GM23338 (cell line): Measurements from ENCODE around the gene HSF4. TPM values are rescaled to one million over a fixed set of nuclear protein-coding genes. Genes with fewer than 3 reads are reported as not detected.
A peak's percentile ranks its signal among the peaks of the same experiment; 100 is the strongest.

ENCODE experiments used
- ATAC-seq: fragments of 200-7000 bp; cut with Tn5 transposase; 3 replicates; pipeline ENCODE4 v1.9.1; 2020
- DNase-seq: peaks from one replicate; pipeline ENCODE4 v3.0.0-alpha.2; 2015; ENCODE audit warnings: low spot score
- H2AFZ ChIP-seq: fragments of 200-600 bp; sonication (generic); 2 replicates; pipeline ENCODE4 v1.8.0; 2016; ENCODE audit warnings: antibody characterized with exemption, mild to moderate bottlenecking, moderate library complexity
- H3F3A ChIP-seq: fragments of 200-600 bp; sonication (generic); replicated peaks from 2 replicates; pipeline ENCODE4 v1.8.0; 2017; ENCODE audit warnings: antibody characterized with exemption, mixed run types, low read depth
- H3K27ac ChIP-seq: fragments of 200-600 bp; sonication (generic); 2 replicates; pipeline ENCODE4 v1.6.1; 2016; ENCODE audit warnings: low read depth
- H3K27me3 ChIP-seq: fragments of 200-600 bp; sonication (generic); 2 replicates; pipeline ENCODE4 v1.8.0; 2016; ENCODE audit warnings: mild to moderate bottlenecking, mixed run types, moderate library complexity; ENCODE audit not compliant: insufficient read depth
- H3K36me3 ChIP-seq: fragments of 200-600 bp; sonication (generic); 2 replicates; pipeline ENCODE4 v1.8.0; 2016; ENCODE audit warnings: mild to moderate bottlenecking; ENCODE audit not compliant: insufficient read depth
- H3K4me1 ChIP-seq: fragments of 200-600 bp; sonication (generic); 2 replicates; pipeline ENCODE4 v1.8.0; 2016; ENCODE audit warnings: mild to moderate bottlenecking, moderate library complexity; ENCODE audit not compliant: insufficient read depth
- H3K4me2 ChIP-seq: fragments of 200-600 bp; sonication (generic); 2 replicates; pipeline ENCODE4 v1.7.1; 2017; ENCODE audit warnings: mixed run types
- H3K4me3 ChIP-seq: fragments of 200-600 bp; sonication (generic); 2 replicates; pipeline ENCODE4 v1.6.1; 2016; ENCODE audit warnings: mixed run types
- H3K79me2 ChIP-seq: fragments of 200-600 bp; sonication (generic); replicated peaks from 2 replicates; pipeline ENCODE4 v1.8.0; 2017; ENCODE audit warnings: mild to moderate bottlenecking; ENCODE audit not compliant: insufficient read depth
- H3K9me2 ChIP-seq: fragments of 200-600 bp; sonication (generic); 2 replicates; pipeline ENCODE4 v1.8.0; 2017; ENCODE audit not compliant: insufficient read depth
- H4K20me1 ChIP-seq: fragments of 200-600 bp; sonication (generic); replicated peaks from 2 replicates; pipeline ENCODE4 v1.8.0; 2017; ENCODE audit warnings: mild to moderate bottlenecking; ENCODE audit not compliant: insufficient read depth
- H3K27ac Mint-ChIP-seq: 2 replicates; pipeline ENCODE4 v1.8.0; 2020; ENCODE audit warnings: inconsistent platforms, mild to moderate bottlenecking, moderate library complexity, mixed read lengths
- H3K27me3 Mint-ChIP-seq: 3 replicates; pipeline ENCODE4 v1.8.0; 2022; ENCODE audit warnings: low read depth, mild to moderate bottlenecking, moderate library complexity, mixed read lengths, inconsistent platforms; ENCODE audit not compliant: insufficient read depth, poor library complexity
- H3K36me3 Mint-ChIP-seq: 3 replicates; pipeline ENCODE4 v1.8.0; 2021; ENCODE audit warnings: low read depth, mild to moderate bottlenecking, inconsistent platforms, moderate library complexity, mixed read lengths
- H3K4me1 Mint-ChIP-seq: 3 replicates; pipeline ENCODE4 v1.8.0; 2020; ENCODE audit warnings: mild to moderate bottlenecking, inconsistent platforms, mixed read lengths
- H3K4me3 Mint-ChIP-seq: 3 replicates; pipeline ENCODE4 v1.8.0; 2021; ENCODE audit warnings: moderate library complexity, mild to moderate bottlenecking, inconsistent platforms, mixed read lengths
- H3K9me3 Mint-ChIP-seq: 3 replicates; pipeline ENCODE4 v1.8.0; 2020; ENCODE audit warnings: moderate library complexity, mild to moderate bottlenecking, inconsistent platforms, mixed read lengths
- CREB1 ChIP-seq: fragments of 250-450 bp; sonication (Bioruptor Pico); IDR thresholded peaks from 2 replicates; pipeline ENCODE4 v1.5.0; 2020; ENCODE audit warnings: low read depth, mild to moderate bottlenecking, moderate library complexity
- EZH2 ChIP-seq: fragments of 200-600 bp; sonication (generic); IDR thresholded peaks from one replicate; pipeline ENCODE4 v1.8.0; 2017; ENCODE audit warnings: antibody characterized with exemption, mild to moderate bottlenecking, low read depth; ENCODE audit not compliant: unreplicated experiment
- EZH2phosphoT487 ChIP-seq: fragments of 200-600 bp; sonication (generic); IDR thresholded peaks from one replicate; pipeline ENCODE4 v1.8.1; 2018; ENCODE audit warnings: antibody characterized with exemption; ENCODE audit not compliant: unreplicated experiment
- JUNB ChIP-seq: IDR thresholded peaks from one replicate; pipeline ENCODE4 v1.6.1; 2016; ENCODE audit warnings: antibody characterized with exemption; ENCODE audit not compliant: unreplicated experiment
- NANOG ChIP-seq: IDR thresholded peaks from 2 replicates; pipeline ENCODE4 v1.6.1; 2016; ENCODE audit warnings: antibody characterized with exemption, borderline replicate concordance
- POLR2AphosphoS5 ChIP-seq: IDR thresholded peaks from 2 replicates; pipeline ENCODE4 v1.6.1; 2016; ENCODE audit warnings: antibody characterized with exemption, low read depth
- STAT1 ChIP-seq: IDR thresholded peaks from one replicate; pipeline ENCODE4 v1.6.1; 2016; ENCODE audit warnings: antibody characterized with exemption; ENCODE audit not compliant: unreplicated experiment
- ZNF114 ChIP-seq: fragments of 250-450 bp; sonication (Bioruptor Pico); IDR thresholded peaks from 2 replicates; pipeline ENCODE4 v1.5.0; 2020; ENCODE audit warnings: mild to moderate bottlenecking, moderate library complexity
- ZNF331 ChIP-seq: fragments of 250-450 bp; sonication (Bioruptor Pico); IDR thresholded peaks from 2 replicates; pipeline ENCODE4 v1.5.0; 2020; ENCODE audit warnings: low read depth, mild to moderate bottlenecking, moderate library complexity
- polyA plus RNA-seq: library from polyadenylated mRNA; unstranded; fragments of >200 nt; fragmentation: Nextera tagmentation; extraction: Ambion mirVana; gene quantifications from 2 replicates; pipeline ENCODE4 v1.2.1, GENCODE V29; 2016
- total RNA-seq: library from RNA; depleted of rRNA; stranded (reverse); fragments of >200 nt; shearing (Covaris generic); gene quantifications from 2 replicates; pipeline ENCODE4 v1.2.3, GENCODE V29; 2014
- TF ChIP-seq, protein P1 (sequence below), 2 experiments: fragments of 200-600 bp in 1 of 2; sonication (generic) in 1 of 2; conservative IDR thresholded peaks; 2 replicates each; pipeline versions ENCODE4 v1.5.1 to v1.6.1; 2016 to 2017; ENCODE audit warnings: antibody characterized with exemption in 2 of 2, low read depth in 2 of 2, mild to moderate bottlenecking in 2 of 2, moderate library complexity in 1 of 2
- TF ChIP-seq, protein P2 (sequence below): IDR thresholded peaks from 2 replicates; pipeline ENCODE4 v1.6.1; 2016; ENCODE audit warnings: antibody characterized with exemption
- TF ChIP-seq, protein P3 (sequence below): IDR thresholded peaks from one replicate; pipeline ENCODE4 v1.6.1; 2018; ENCODE audit warnings: antibody characterized with exemption; ENCODE audit not compliant: unreplicated experiment

The HSF4 gene
- total and polyA plus RNA-seq, 2 experiments from 2014 or later, result 0.19 to 1.3 TPM

DNA sequence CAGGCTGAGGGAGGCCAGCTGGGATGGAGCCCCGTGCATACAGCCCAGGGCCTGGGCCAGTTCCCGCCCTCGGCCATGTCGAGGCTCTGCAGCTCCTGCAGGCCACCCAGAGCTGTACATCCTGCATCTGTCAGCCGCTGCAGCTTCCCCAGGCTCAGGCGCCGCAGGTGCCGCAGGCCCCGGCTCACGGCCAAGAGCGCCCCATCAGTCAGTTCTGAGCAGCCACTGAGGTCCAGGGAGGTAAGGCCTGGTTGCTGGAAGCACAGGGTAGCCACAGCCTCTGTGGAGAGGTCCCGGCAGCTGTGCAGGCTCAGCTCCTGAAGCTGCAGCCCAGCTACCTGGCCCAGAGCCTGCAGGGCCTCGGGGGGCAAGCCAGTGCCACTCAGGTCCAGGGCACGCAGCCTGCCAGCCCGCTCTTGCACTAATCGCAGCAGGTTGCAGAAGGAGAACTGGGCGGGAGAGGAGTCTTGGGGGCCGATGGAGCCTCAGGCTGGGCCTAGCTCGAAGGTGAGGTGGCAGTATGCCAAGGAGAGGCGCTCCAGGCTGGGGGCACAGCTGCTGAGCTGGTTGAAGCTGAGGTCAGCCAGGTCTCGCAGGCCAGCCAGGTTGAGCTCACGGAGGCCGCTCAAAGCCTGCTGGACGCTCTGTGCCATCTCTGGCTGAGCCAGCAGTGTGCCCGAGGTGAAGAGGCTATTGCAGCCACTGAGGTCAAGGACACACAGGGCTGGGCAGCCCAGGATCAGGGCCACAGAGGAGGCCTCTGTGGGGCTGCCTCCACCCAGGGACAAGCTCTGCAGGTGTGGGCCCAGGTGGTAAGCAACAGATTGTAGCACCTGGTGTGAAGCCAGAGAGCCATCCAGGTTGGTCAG is 45.8 kb downstream of the HSF4 start:
- H3K9me3 Mint-ChIP-seq, result no peaks in the 10 kb centered on the region
- Histone ChIP-seq H4K20me1 (no peaks in the 10 kb centered on the region; the same call in 1 of the 2 replicates), H3K79me2 (no peaks in the 10 kb centered on the region), H3F3A (no peaks in the 10 kb centered on the region), H3K27me3 (no peaks in the 10 kb centered on the region), H3K27ac (no peak overlapping the region), H3K4me2 (no peak overlapping the region), H2AFZ (no peak overlapping the region), H3K4me1 (no peaks in the 10 kb centered on the region), H3K36me3 (no peaks in the 10 kb centered on the region), H3K4me3 (no peak overlapping the region), H3K9me2 (no peaks in the 10 kb centered on the region)
- no peaks in the 10 kb centered on the region for H3K36me3 Mint-ChIP-seq
- peaks cover 5% of the 10 kb centered on the region; the same call in 2 of the 3 replicates for H3K4me1 Mint-ChIP-seq
- H3K27me3 Mint-ChIP-seq, result peaks cover 12% of the 10 kb centered on the region
- DNase-seq (peak; percentile 65), ATAC-seq (peak; percentile 62)
- H3K4me3 Mint-ChIP-seq, result no peak overlapping the region
- H3K27ac Mint-ChIP-seq, result no peak overlapping the region
- TF ChIP-seq EZH2, result no peak
- TF ChIP-seq, protein P1, sequence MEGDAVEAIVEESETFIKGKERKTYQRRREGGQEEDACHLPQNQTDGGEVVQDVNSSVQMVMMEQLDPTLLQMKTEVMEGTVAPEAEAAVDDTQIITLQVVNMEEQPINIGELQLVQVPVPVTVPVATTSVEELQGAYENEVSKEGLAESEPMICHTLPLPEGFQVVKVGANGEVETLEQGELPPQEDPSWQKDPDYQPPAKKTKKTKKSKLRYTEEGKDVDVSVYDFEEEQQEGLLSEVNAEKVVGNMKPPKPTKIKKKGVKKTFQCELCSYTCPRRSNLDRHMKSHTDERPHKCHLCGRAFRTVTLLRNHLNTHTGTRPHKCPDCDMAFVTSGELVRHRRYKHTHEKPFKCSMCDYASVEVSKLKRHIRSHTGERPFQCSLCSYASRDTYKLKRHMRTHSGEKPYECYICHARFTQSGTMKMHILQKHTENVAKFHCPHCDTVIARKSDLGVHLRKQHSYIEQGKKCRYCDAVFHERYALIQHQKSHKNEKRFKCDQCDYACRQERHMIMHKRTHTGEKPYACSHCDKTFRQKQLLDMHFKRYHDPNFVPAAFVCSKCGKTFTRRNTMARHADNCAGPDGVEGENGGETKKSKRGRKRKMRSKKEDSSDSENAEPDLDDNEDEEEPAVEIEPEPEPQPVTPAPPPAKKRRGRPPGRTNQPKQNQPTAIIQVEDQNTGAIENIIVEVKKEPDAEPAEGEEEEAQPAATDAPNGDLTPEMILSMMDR (conservative IDR thresholded peaks at IDR 0.05; ENCODE audit: low read depth in 2 of 2), result peak in 1 of 2 experiments; percentile 40; a peak in 2 of 4 replicates
- TF ChIP-seq ZNF331 (CRISPR knock-in tag), result no peak
- no peak for TF ChIP-seq POLR2AphosphoS5

- H3K4me3 Mint-ChIP-seq, result no peak overlapping the region
- peaks cover 17% of the 10 kb centered on the region for H3K27me3 Mint-ChIP-seq
- Histone ChIP-seq H3K9me2 (no peaks in the 10 kb centered on the region), H3K36me3 (no peaks in the 10 kb centered on the region), H4K20me1 (no peaks in the 10 kb centered on the region; the same call in 1 of the 2 replicates), H3K27me3 (no peaks in the 10 kb centered on the region), H3K27ac (no peak overlapping the region), H3F3A (no peaks in the 10 kb centered on the region), H2AFZ (no peak overlapping the region), H3K4me2 (no peak overlapping the region), H3K4me1 (no peaks in the 10 kb centered on the region), H3K79me2 (no peaks in the 10 kb centered on the region), H3K4me3 (no peak overlapping the region)
- no peaks in the 10 kb centered on the region for H3K9me3 Mint-ChIP-seq
- no peak overlapping the region for H3K27ac Mint-ChIP-seq
- ATAC-seq (no peak), DNase-seq (no peak)
- no peaks in the 10 kb centered on the region for H3K36me3 Mint-ChIP-seq
- peaks cover 7% of the 10 kb centered on the region for H3K4me1 Mint-ChIP-seq
- TF ChIP-seq POLR2AphosphoS5, result no peak
- TF ChIP-seq, protein P1 (conservative IDR thresholded peaks at IDR 0.05; ENCODE audit: low read depth in 2 of 2), result no peak
- no peak for TF ChIP-seq EZH2
- no peak for TF ChIP-seq STAT1
- TF ChIP-seq, protein P2, sequence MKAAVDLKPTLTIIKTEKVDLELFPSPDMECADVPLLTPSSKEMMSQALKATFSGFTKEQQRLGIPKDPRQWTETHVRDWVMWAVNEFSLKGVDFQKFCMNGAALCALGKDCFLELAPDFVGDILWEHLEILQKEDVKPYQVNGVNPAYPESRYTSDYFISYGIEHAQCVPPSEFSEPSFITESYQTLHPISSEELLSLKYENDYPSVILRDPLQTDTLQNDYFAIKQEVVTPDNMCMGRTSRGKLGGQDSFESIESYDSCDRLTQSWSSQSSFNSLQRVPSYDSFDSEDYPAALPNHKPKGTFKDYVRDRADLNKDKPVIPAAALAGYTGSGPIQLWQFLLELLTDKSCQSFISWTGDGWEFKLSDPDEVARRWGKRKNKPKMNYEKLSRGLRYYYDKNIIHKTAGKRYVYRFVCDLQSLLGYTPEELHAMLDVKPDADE, result no peak
- TF ChIP-seq CREB1 (CRISPR knock-in tag), result no peak
- TF ChIP-seq, protein P3, sequence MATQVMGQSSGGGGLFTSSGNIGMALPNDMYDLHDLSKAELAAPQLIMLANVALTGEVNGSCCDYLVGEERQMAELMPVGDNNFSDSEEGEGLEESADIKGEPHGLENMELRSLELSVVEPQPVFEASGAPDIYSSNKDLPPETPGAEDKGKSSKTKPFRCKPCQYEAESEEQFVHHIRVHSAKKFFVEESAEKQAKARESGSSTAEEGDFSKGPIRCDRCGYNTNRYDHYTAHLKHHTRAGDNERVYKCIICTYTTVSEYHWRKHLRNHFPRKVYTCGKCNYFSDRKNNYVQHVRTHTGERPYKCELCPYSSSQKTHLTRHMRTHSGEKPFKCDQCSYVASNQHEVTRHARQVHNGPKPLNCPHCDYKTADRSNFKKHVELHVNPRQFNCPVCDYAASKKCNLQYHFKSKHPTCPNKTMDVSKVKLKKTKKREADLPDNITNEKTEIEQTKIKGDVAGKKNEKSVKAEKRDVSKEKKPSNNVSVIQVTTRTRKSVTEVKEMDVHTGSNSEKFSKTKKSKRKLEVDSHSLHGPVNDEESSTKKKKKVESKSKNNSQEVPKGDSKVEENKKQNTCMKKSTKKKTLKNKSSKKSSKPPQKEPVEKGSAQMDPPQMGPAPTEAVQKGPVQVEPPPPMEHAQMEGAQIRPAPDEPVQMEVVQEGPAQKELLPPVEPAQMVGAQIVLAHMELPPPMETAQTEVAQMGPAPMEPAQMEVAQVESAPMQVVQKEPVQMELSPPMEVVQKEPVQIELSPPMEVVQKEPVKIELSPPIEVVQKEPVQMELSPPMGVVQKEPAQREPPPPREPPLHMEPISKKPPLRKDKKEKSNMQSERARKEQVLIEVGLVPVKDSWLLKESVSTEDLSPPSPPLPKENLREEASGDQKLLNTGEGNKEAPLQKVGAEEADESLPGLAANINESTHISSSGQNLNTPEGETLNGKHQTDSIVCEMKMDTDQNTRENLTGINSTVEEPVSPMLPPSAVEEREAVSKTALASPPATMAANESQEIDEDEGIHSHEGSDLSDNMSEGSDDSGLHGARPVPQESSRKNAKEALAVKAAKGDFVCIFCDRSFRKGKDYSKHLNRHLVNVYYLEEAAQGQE, result no peak
- TF ChIP-seq EZH2phosphoT487, result no peak
- no peak for TF ChIP-seq ZNF114 (CRISPR knock-in tag)
- TF ChIP-seq ZNF331 (CRISPR knock-in tag), result no peak
- TF ChIP-seq NANOG, result no peak
- TF ChIP-seq JUNB, result no peak
Measured at GRCh38 chr16:67211674-67212073, 47.1 kb downstream of the HSF4 start.
